ENCODE data around the gene BHMT. TPM values are rescaled to one million over a fixed set of nuclear protein-coding genes. Genes with fewer than 3 reads are reported as not detected.
A peak's percentile ranks its signal among the peaks of the same experiment; 100 is the strongest.

Gene BHMT
- total and polyA plus RNA-seq, 2 of the 4 experiments (the other 2 are of a cell fraction): not detected

DNA sequence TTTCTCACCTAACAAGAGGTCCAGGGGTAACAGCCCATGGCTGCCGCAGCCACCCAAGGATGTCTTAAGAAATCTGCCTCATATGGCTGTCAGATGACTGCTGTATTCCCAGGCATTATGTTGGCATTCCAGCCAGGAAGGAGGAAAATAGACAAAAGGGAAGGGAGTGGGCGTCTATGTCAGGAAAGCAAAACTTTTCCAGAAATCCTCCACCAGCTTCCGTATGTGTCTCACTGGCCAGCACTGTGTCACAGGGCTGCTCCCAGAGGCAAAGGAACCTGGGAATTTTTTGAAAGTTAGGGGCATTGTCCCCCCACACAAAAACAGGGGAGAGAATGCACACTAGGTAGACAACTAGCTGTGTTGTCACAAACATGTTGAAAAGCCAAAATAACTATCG, 34.8 kb upstream of the BHMT start:
- DNase-seq (no peak), ATAC-seq (ENCODE audit: low read depth) (no peak)
- dilution Hi-C loops (cut with HindIII; ENCODE audit: low sequenced_read_pairs, unreplicated experiment): no loop called here
- H4K91ac ChIP-seq (ENCODE audit: insufficient read depth, low read depth, low read length): no peak overlapping the region
- no peak overlapping the region for H4K8ac ChIP-seq (ENCODE audit: low read depth in 2 of 2, low read length in 2 of 2)
- no peaks in the 10 kb centered on the region for H3K36me3 ChIP-seq (ENCODE audit: control insufficient read depth, insufficient read depth, low read length)
- BruUV-seq (replicated peaks): no TSS peak
- no peak overlapping the region for H2AK5ac ChIP-seq (ENCODE audit: low read depth, low read length)
- peak overlapping the region; percentile 10 for H2AFZ ChIP-seq (replicated peaks; ENCODE audit: low read length, poor library complexity)
- intact Hi-C loops (cut with micrococcal nuclease): no loop called here
- no peak overlapping the region for H3K18ac ChIP-seq (ENCODE audit: low read depth, low read length)
- CTCF ChIA-PET: no interaction called here
- H2BK5ac ChIP-seq (ENCODE audit: low read depth, low read length, poor library complexity, severe bottlenecking): no peak overlapping the region
- H2BK15ac ChIP-seq (ENCODE audit: low read depth, low read length): no peak overlapping the region
- no peak overlapping the region for H2BK120ac ChIP-seq (ENCODE audit: low read depth, low read length)
- no peak overlapping the region for H3K14ac ChIP-seq (replicated peaks; ENCODE audit: low read depth, low read length)
- no peak for TF ChIP-seq CHD1 (IDR thresholded peaks at IDR 0.05; ENCODE audit: low read depth, low read length)
- no peak for TF ChIP-seq MAZ (IDR thresholded peaks at IDR 0.05; ENCODE audit: borderline replicate concordance, low read depth, low read length)
- TF ChIP-seq RAD21 (IDR thresholded peaks at IDR 0.05; ENCODE audit: low read length): no peak
- TF ChIP-seq BHLHE40 (IDR thresholded peaks at IDR 0.05; ENCODE audit: low read depth, low read length): no peak
- no peak for TF ChIP-seq POLR2A (IDR thresholded peaks at IDR 0.05; ENCODE audit: low read depth, low read length)
- TF ChIP-seq FOS (IDR thresholded peaks at IDR 0.05; ENCODE audit: low read depth, low read length): no peak
- TF ChIP-seq, protein P1, sequence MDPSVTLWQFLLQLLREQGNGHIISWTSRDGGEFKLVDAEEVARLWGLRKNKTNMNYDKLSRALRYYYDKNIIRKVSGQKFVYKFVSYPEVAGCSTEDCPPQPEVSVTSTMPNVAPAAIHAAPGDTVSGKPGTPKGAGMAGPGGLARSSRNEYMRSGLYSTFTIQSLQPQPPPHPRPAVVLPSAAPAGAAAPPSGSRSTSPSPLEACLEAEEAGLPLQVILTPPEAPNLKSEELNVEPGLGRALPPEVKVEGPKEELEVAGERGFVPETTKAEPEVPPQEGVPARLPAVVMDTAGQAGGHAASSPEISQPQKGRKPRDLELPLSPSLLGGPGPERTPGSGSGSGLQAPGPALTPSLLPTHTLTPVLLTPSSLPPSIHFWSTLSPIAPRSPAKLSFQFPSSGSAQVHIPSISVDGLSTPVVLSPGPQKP (IDR thresholded peaks at IDR 0.05; ENCODE audit: borderline replicate concordance, low read depth, low read length): no peak
- no peak for TF ChIP-seq CTCF (conservative IDR thresholded peaks at IDR 0.05; ENCODE audit: low read depth, low read length)
- TF ChIP-seq USF2 (IDR thresholded peaks at IDR 0.05; ENCODE audit: low read depth, low read length): no peak
- TF ChIP-seq MXI1 (IDR thresholded peaks at IDR 0.05; ENCODE audit: borderline replicate concordance, low read depth, low read length): no peak
- no peak for TF ChIP-seq MAFK (IDR thresholded peaks at IDR 0.05; ENCODE audit: low read depth, low read length)
- no peak for TF ChIP-seq RFX5 (IDR thresholded peaks at IDR 0.05; ENCODE audit: low read depth, low read length)
- no peak for TF ChIP-seq NFE2L2 (IDR thresholded peaks at IDR 0.05; ENCODE audit: low read depth, low read length)
- TF ChIP-seq CEBPB (IDR thresholded peaks at IDR 0.05; ENCODE audit: low read depth, low read length): no peak
- no peak for TF ChIP-seq SMC3 (IDR thresholded peaks at IDR 0.05; ENCODE audit: low read depth, low read length)
- H2AK9ac ChIP-seq (replicated peaks; ENCODE audit: low read depth, low read length, poor library complexity): no peak overlapping the region
- WGBS, 2 experiments (ENCODE audit: extremely low coverage in 2 of 2, insufficient read length in 1 of 2): no CpG with 5 or more reads among the region's 4 CpGs
- H3K9ac ChIP-seq (ENCODE audit: low read depth, low read length): no peak overlapping the region
- no peaks in the 10 kb centered on the region for H4K20me1 ChIP-seq (ENCODE audit: insufficient read depth, low read length)
- no peak overlapping the region for H3K27ac ChIP-seq (ENCODE audit: insufficient read depth, low read length)
- H3K56ac ChIP-seq (ENCODE audit: extremely low read depth, insufficient read depth, low read length): no peak overlapping the region
- in situ Hi-C loops (cut with MboI; ENCODE audit: low sequenced_read_pairs): no loop called here
- H3K9me1 ChIP-seq (ENCODE audit: insufficient read depth, low read length): no peaks in the 10 kb centered on the region
- H3K79me1 ChIP-seq (ENCODE audit: low read depth in 1 of 2, low read length in 2 of 2): no peaks in the 10 kb centered on the region
- peaks cover 6% of the 10 kb centered on the region for H3K9me3 ChIP-seq (ENCODE audit: control insufficient read depth, insufficient read depth, low read length)
- H4K5ac ChIP-seq (ENCODE audit: low read depth, low read length): no peak overlapping the region
- POLR2A ChIA-PET (ENCODE audit: unreplicated experiment): no interaction called here
- H2BK20ac ChIP-seq (ENCODE audit: low read depth, low read length): no peak overlapping the region
- H3K4me3 ChIP-seq (ENCODE audit: insufficient read depth, low read depth, low read length): no peak overlapping the region
- no peaks in the 10 kb centered on the region for H3K27me3 ChIP-seq (ENCODE audit: control insufficient read depth, insufficient read depth, low read length)
- no peak overlapping the region for H3K4me2 ChIP-seq (ENCODE audit: low read depth, low read length)
- H3K4me1 ChIP-seq (ENCODE audit: control insufficient read depth, insufficient read depth, low read length): 0 out of 2 replicates have a peak, but pooled peaks cover 2% of the 10 kb centered on the region
- no peak overlapping the region for H3K4ac ChIP-seq (ENCODE audit: low read depth, low read length)
- H3K23ac ChIP-seq (ENCODE audit: low read depth, low read length): no peak overlapping the region

Measured in IMR-90 (cell line).